NCI-H2196 treated with DMSO at 0.1 percent for 48 hours (cell line): ENCODE measurements around the gene AQP6.

Source experiments
- DNase-seq: peaks from one replicate; lab custom pipeline; 2025; ENCODE audit not compliant: unreplicated experiment; lab: John Stamatoyannopoulos, UW

The AQP6 gene

DNA sequence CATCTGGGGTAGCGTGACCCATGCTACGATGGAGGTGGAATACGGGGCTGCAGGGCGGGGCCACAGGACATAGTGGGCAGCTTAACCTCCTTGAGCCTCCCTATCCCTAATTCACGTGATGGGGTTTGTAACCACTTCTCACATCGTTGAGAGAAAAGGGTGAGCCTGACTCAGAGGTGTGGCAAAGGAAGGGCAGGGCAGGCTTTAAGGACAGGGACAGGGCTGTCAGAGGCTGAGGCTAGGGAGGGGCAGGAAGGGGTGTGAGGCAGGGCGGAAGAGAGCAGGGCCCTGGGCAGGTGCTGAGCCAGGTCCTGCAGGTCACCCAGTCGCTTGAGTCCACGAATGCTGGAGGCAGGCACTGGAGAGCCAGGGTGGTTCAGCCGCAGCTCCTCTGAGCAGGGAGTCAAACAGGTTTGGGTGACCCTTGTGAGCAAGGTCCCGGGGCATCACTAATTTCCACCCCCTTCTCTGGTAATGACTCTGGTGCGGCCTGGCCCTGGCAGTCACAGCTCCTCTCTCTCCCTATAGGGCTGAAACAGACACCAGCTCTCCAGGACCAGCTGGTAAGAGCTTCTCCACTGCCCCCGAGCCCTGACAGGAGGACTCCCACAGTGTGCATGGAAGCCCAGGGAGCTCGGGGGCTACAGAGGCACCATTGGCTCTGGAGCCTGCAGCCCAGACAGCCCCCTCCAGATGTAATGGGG, 29.7 kb upstream of the AQP6 start:
- DNase-seq = no peak

DNA sequence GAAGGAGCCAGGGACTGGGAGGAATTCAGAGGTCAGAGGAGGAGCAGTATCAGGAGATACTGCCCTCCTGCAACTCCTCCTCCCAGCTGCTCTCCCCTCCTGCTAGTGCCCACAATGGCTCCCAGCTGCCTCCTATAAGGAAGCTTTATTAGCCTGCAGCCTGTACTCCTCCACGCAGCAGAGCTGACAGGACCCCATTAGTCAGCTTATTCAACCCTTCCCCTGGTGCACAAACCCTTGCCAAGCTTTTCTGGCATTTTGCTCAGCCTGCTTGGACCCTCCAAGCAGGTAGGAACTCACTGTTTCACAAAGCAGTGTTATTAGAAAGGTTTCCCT, 29.2 kb upstream of the AQP6 start:
- no peak for DNase-seq

DNA sequence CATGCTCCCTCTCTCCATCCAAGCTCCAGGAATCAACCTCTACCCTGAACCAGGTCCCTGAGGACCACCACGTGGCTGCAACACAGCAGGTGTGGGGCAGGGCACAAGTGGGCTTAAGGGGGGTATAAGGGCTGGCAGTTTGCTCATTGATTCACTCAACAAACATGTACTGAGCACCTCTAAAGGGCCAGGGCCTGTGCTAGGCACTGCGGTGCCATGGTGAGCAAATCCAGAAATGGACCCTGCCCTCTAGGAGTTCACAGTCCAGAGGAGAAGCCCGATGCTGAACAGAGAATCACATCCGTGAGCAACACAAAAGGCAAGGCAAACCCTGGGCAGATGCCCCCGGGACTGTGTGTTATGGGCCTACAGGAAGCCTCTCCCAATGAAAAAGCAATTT, 28.7 kb upstream of the AQP6 start:
- DNase-seq = no peak

DNA sequence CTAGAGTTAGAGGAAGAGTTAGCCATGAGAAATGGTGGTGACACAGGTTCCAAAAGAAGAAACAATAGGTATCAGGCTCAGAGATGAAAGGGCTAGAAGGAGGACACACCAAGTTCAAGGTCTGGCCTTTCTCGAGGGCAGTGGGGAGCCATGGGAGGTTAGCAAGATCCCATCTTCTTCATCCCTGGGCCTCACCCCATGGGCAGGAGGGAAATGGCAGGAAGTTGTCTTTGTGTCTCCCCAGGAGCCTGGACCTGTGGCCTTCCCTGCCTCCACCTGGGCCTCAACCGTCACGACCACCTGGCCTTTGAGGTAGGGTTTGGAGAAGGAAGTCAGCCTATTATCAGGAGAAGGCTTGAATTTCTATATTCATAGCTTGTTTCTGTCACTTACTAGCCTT, 28.0 kb upstream of the AQP6 start:
- no peak for DNase-seq

DNA sequence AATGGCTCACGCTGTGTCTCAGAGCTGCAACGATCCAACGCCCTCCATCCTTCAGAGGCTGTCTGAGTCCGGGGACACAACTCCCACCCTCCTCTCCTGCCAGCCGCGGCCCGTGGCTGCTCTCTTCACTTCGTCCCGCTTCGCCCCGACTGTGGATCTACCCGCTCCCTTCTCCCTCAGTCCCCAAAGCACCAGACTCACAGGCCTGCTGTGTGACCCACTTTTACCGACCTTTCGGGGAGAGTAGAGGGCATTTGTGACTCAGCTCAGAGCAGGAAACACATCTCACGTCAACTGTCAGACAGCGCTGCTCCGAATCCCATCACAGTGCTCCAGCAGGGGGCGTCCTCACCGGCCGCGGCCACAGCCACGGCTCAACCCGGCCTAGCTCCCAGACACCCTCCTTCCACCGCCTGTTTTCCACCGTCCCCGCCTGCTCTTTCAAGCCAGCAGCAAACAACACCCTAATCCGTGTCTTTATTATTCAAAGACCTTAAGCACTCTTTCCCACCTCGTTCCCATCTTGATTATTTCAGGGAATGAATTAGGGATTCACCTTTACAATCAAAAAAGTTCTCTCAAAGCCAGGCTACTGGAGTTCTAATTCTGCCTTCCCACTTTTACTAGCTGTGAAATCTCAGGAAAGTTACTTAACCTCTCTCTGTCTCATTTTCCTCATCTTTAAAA, 27.2 kb upstream of the AQP6 start:
- DNase-seq = no peak

DNA sequence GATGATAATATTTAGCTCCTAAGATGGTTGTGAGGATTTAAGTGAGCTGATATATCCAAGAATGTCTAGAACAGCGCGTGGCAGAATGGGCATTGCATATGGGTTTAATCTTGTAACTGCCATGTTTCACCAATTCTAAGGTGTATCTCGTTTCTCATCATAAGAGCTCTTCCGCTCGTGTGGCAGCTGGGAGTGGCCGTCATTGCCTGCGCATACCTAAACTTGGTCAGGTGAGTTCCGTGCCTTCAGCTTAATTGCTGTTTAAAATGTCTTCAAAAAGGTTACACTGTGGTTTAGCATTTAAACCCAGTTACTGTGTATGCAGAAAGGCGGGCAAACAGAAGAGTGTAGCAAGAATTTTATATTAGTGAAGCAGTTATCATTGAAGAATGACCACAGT, 26.7 kb upstream of the AQP6 start:
- no peak for DNase-seq

DNA sequence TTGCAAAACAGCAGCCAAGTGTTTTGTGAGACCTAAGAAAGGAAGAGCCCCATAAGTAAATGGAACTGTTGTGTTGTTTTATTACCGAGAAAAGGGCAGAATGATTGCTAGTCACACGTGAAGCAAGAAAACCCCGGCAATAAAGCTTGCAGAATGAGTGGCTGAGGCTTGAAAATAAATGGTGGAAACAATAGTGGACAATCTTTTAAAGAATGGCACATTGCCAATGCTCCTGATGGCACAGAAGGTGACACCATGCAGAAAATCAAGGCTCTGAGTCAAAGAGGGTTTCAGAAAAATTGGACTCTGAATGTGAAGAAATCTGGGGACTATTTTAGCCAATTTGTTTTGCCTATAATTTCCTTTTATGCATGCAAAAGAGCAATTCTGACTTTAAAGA, 26.2 kb upstream of the AQP6 start:
- no peak for DNase-seq

DNA sequence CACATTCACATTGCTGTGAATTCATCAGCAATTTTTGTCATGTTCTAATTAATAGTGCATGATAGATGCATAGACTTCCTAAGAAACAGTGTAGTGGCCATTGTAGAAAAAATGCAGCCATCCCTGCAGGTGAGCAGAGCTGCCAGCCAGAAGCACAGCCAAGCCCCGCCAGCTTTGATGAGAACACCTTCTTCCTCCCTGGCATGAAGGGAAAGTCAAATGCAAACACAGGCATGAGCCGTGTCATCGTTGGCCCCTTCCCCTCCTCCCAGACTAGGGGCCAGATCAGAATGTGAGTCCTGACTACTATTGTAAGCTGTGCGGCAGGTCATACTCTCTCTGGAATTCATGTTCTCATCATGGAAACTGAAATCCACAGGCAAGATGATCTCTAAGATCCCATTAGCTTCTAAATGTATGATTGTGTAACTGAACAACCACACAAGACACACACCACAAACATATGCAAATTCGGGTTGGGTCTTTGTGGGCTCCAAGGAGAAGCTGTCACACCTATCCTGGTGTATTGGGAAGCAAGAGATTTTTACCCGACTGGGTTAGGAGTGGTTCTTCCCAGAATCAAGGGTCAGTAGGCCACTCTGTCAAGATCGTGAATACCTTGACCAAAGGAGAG, 25.0 kb upstream of the AQP6 start:
- no peak for DNase-seq

DNA sequence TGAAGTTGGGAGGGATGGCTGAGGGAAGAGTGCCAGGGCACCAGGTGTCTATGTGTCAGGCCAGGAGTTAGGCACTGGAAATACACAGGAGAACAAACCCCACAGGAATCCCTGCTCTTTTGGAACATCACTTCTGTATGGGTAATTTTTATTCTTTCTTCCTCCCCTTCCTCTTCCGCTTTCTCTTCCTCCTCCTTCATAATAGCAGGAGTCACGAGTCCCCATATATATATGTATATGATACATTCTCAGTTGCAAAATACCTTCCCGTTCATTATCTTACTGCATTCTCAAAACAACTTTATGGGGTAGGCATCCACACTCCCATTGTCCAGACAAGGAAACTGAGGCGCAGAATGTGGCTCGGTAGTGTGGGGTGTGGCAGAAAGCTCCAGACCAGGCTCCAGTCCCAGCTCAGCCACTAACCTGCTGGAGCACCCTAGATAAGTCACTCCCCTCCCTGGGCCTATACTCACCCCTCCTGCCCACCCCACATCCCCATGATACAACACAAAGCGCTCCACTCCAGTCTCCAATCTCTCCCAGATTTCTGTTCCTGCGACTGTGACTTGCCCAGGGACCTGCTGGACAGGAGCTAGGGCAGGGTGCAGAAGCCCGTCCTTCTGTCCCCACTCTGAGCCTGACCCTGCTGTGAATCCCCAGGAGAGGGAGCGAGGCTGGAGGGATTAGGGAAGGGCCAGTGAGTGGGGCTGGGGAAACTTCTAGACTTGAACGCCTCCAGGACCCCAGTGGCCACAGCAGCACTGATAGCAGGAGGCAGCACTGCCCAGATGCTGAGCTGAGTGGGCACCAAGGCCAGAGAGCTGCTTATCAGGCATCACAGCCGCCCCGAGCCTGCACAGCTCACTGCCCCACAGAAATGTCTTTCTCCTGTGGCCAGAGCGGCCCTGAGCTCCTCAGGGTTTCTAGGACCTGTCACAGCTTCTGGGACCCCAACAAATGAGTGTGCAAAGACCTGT, 23.6 kb upstream of the AQP6 start:
- no peak for DNase-seq

DNA sequence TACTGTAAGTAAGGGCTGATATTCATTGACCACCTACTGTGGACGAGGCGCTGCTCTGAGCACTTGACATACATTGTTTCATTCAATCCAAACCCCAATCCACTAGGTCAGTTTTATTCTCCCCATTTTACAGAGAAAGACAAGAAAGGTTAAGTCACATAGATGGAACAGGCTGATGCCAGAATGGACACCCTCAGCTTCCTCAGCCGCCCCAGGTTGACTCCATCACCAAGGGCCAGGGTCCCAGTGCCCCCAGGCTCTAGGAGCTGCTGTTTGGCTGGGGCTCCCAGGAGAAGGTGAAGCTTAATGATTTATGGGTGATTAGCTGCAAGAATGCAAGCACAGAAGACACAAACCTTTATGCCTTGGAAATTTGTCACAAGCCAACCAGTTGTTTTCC, 22.9 kb upstream of the AQP6 start:
- no peak for DNase-seq

DNA sequence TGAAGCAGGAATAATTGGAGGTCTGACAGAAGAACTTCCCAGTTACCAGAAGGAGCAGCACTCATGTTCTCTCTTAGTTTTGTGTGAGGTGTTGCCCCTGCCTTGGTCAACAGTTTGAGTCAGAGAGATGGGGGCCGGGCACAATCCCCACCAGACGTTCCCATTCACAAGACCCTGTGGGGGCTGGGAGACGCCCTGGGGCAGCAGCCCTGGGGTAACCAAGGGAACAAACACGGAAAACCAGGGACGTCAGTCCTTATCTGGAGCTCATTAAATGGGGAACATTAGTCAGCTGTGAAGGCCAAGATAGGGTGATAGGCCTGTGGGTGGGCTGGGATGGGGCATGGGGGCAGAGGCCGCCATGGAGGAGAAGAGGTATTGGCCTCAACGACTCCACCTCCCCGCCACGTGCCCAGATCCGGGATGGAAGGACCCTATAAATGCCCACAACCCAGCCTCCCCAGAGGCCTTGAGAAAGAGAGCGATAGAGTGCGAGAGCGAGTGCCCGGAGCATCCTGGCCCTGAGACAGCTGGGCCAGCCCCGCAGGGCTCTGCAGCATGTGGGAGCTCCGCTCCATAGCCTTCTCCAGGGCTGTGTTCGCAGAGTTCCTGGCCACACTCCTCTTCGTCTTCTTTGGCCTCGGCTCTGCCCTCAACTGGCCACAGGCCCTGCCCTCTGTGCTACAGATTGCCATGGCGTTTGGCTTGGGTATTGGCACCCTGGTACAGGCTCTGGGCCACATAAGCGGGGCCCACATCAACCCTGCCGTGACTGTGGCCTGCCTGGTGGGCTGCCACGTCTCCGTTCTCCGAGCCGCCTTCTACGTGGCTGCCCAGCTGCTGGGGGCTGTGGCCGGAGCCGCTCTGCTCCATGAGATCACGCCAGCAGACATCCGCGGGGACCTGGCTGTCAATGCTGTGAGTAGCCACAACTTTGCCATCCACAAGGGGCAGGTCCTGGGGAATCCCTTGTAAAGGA, 22.2 kb upstream of the AQP6 start, which contains the start of gene AQP2:
TSS of gene AQP2 (plus strand) at position 465 of the 979 bp plus-strand sequence. CDS start at position 559, 94 bp downstream.
- no peak for DNase-seq

DNA sequence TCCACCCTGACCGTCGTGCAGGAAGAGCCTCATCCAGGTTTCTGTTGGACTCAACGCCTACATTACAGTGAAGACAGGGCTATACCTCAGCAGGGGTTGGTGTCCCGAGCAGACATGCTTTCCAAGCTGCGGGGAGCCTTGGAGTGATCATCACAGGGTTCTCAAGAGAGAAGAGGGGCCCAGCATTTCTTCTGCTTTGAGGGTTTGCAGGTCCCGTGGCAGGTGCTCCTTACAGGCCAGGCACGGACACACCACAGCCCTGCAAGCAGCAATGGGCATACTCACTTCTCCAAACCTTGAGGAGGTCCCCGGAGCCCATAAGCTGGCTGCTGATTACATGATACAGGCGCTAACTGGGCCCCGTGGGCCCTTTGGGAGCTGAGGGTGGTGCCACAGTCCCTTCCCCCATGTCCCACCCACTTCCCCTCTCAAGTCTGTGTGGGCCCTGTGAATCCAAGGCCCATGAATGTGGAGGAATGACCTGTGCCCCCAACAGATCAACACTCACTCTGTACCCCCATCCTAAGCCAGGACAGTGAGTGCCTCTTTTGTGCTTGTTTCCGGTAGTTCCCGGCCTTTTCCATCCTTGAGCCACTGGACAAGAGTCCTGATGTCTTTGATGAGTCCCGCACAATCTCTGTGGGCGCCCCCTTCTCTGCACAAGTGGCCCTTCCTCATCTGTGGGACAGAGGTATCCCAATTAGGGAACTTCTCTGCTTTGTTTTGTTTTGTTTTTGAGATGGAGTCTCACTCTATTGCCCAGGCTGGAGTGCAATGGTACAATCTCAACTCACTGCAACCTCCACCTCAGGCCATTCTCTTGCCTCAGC, 21.1 kb upstream of the AQP6 start:
- no peak for DNase-seq

DNA sequence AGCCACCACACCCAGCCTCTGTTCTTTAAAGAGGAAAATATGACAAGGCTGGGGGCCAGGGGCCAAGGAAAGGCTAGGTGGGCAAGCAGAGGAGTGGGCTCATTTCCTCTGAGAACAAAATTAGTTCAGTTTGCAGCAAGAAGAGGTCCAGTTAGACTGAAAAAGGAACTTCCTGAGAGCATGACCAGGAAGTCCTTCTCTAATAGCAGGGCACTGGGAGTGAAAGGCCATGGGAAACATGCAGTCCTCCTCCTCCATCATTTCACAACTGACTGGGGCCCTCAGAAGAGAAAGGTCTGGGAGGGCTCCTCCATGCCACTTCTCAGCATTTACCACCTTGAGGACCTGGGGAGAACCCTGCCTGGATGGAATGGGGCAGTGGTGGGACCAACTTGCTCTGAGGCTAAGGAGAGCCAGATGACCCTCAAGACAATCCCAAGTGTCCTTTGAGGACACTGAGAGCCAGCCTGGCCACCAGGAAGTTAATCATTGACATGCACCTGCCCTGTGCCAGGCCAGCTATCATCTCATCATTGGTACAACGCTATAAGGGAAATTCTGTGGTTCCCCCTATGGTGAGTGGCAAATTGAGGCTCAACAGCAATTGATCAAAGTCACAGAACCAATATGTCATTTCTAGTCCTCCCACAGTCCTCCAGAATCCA, 20.2 kb upstream of the AQP6 start:
- DNase-seq = no peak

DNA sequence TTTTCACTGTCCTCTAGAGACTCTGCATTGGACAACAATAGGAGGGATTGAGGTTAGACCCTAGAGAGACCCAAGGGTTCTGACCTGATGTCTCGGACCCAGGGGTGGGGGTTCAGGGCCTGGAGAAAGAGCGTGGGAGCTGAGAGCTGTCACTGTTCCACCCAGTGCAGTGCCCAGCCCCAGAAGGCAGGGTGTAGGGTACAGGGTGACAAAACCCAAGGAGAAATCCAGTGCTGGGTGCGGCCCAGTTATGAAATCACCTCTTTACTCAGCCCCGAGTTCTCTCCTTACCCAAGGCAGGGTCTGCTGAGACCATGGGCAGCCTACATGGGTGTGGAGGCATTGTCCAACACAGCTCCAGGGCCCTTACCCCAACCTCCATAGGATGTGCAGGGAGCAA, 19.6 kb upstream of the AQP6 start:
- no peak for DNase-seq

DNA sequence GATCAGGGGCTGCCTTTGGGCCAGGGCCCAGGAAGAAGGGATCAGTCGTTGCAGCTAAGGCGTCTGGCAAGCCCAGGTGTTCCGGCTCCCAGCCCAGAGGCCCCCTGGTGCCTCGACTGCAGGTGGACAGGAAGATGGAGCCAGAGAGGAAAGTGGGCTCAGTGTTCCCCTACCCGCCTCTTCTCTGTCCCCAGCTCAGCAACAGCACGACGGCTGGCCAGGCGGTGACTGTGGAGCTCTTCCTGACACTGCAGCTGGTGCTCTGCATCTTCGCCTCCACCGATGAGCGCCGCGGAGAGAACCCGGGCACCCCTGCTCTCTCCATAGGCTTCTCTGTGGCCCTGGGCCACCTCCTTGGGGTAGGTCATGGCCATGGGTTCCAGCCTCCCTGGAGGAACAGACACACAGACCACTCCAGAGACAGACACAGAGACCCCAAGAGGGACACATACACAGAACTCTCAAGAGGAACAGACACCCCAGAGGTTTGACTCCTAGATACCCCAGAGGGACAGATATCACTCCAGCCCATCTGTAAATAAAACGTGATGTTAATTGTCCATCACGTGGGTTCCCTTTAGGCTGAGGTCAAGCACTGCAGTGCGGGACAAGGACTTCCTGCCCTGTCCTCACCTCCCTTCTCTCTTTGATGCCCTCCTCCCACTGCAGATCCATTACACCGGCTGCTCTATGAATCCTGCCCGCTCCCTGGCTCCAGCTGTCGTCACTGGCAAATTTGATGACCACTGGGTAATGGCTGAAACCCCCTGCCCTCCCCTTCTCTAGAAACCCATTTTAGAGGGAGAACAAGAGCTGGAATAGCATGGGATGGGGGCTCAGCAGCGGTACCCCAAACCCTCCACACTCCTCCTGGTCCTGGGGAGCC, 18.5 kb upstream of the AQP6 start:
- no peak for DNase-seq

DNA sequence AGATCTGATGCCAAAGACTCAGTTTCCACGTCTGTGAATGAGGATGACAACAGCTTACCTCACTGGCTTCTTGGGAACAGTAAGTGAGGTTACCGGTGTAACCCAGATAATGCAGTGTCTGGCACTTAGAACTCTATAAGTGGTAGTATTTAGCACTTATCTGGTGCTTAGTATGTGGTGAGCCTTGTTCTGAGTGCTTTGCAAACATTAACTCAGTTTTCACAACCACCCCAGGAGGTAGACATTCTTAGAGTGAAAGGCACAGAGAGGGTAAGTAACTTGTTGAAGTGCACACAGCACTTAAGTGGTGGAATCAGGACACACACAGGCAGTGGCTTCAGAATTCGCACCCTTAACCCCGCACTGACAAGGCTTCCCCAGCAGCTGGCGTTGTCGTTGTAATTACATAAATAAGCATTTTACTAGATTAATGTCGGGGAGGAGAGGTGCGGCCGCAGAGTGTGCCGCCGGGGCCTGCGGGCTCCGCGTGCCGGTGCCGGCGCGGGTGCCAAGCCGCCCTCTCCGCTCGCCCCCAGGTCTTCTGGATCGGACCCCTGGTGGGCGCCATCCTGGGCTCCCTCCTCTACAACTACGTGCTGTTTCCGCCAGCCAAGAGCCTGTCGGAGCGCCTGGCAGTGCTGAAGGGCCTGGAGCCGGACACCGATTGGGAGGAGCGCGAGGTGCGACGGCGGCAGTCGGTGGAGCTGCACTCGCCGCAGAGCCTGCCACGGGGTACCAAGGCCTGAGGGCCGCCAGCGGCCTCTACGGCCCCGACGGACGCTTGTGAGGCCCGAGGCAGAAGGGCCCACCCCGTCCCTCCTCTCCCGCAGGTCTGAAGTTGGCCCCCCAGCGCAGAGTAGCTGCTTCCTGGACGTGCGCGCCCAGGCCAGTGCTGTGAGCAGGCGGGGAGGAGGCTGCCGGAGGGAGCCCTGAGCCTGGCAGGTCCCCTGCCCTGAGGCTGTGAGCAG, 17.6 kb upstream of the AQP6 start:
- no peak for DNase-seq
